Liver (tissue), 3 donors: ENCODE results near the gene RTL10.

Source experiments
- MAX ChIP-seq: IDR thresholded peaks from 2 replicates; pipeline ENCODE4 v1.6.1; 2016; ENCODE audit warnings: antibody characterized with exemption
- TAF1 ChIP-seq: conservative IDR thresholded peaks from 2 replicates; pipeline ENCODE4 v1.6.1; 2016; ENCODE audit warnings: antibody characterized with exemption, mild to moderate bottlenecking
- ZBTB33 ChIP-seq: IDR thresholded peaks from 2 replicates; pipeline ENCODE4 v1.6.1; 2016; ENCODE audit warnings: antibody characterized with exemption
- TF ChIP-seq, protein P1 (sequence below): fragments of 150-350 bp; IDR thresholded peaks from 2 replicates; pipeline ENCODE4 v1.5.1; 2017; ENCODE audit warnings: improper control_type of control experiment, low read depth, low read length; ENCODE audit not compliant: missing input control
- donor health status: healthy.
- donor health status: healthy.

- TF ChIP-seq, protein P1, sequence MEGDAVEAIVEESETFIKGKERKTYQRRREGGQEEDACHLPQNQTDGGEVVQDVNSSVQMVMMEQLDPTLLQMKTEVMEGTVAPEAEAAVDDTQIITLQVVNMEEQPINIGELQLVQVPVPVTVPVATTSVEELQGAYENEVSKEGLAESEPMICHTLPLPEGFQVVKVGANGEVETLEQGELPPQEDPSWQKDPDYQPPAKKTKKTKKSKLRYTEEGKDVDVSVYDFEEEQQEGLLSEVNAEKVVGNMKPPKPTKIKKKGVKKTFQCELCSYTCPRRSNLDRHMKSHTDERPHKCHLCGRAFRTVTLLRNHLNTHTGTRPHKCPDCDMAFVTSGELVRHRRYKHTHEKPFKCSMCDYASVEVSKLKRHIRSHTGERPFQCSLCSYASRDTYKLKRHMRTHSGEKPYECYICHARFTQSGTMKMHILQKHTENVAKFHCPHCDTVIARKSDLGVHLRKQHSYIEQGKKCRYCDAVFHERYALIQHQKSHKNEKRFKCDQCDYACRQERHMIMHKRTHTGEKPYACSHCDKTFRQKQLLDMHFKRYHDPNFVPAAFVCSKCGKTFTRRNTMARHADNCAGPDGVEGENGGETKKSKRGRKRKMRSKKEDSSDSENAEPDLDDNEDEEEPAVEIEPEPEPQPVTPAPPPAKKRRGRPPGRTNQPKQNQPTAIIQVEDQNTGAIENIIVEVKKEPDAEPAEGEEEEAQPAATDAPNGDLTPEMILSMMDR: no peak
- TF ChIP-seq ZBTB33: no peak
- TF ChIP-seq MAX: no peak
- TF ChIP-seq TAF1: no peak
Observed at GRCh38 chr22:19836512-19836911, 18.2 kb downstream of the RTL10 start.
